Activated gamma-delta T cell (primary cell): Measurements from ENCODE around the gene NME5.

Source experiments
- DNase-seq: peaks from one replicate; lab custom pipeline; 2025; lab: John Stamatoyannopoulos, UW

NME5 gene

DNA sequence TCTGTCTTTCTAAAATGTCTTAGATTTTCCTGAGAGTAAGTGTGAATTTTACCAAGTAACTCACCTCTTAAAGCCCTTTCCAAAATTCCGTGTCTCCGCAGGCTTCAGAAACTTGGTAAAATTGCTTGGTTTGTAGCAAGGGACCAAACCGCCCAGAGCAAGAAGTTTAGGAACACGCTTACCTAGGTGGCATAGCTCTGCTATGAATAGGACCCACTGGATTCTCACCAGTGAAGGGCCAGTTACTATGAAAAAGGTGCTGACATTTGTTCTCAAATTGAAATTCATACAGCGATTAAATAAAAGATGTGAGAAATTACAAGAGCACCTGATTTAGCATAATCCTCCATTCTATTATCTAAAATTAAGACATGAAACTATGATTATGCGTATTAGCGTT lies 6.7 kb downstream of the NME5 start:
- no peak for DNase-seq

DNA sequence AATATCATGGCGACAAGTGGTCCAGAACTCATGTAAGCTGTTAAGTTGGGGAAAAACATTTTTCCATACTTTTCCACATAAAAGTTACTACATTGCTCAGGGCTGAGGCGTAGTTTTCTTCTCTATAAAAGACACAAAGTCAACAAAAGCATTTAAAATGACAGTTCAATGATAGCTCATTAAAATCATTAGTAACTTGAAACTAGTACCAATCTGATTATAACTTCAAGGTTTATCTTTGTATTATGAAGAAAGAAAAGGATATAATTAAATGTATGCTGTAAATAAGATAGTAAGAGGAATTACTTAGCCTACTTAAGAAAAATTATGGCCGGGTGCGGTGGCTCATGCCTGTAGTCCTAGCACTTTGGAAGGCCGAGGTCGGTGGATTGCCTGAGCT lies 9.9 kb downstream of the NME5 start:
- DNase-seq, result no peak

DNA sequence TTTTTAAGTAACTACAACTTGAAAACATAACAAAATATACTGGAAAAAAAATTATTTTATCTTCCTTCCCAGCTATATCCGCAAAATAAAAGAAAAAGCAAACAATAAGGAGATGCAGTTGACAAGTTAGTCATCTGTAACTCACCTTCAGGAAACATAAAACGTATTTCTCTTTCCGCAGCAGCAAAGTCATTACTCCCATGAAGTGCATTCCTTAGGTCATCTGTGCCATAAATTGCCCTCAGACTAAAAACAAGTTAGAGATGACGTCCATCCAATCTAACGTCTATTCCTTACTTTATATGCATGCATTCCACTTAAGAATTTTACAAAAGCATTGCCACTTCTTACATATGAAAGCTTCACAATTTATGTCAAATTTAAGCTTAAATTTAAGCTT lies 10.9 kb downstream of the NME5 start:
- DNase-seq, result no peak

DNA sequence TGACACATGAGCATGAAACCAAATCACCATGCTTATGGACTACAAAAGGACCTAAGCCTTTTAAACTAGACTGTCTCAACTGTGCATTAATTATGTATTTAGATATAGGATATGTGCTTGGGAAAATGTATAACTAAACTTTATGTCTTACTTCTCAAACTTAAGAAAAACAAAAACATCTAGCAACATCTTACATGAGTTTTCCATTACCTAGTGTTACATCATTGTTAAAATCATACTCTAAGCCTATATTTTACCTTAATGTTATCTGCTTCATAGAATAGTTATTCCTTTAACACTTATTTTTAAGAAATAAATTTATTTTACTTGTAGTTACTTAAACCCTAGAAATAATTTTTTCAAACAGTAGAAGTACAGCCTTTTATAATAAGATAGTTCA lies 24.0 kb downstream of the NME5 start:
- DNase-seq, result no peak

DNA sequence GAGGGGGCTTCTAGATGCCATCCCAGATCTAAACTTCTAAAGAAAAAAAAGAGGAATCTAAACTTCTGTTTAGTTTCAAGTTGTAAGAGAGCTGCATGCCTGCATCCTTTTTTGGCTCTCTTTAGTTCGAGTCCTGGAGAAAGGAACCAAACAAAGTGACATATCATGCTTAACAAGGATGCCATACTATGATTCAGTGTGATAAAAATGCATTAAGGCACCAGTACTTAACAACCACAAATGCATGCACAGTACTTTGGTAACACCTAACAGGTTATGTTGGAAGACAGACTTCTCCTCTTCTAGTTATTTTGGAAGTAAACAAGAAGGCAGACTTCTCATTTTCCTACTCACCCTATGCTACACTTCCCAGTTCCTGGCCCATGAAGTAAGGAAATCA lies 27.3 kb downstream of the NME5 start:
- no peak for DNase-seq

- no peak for DNase-seq
These were observed 28.0 kb downstream of the NME5 start for GRCh38 chr5:138111181-138111580.

- DNase-seq, result no peak
These were observed 28.8 kb downstream of the NME5 start for GRCh38 chr5:138110266-138110963.

- no peak for DNase-seq
These were observed 29.6 kb downstream of the NME5 start for GRCh38 chr5:138109463-138110265.

- no peak for DNase-seq
These were observed 32.0 kb downstream of the NME5 start for GRCh38 chr5:138107213-138107612.

- DNase-seq, result no peak
These were observed 33.5 kb downstream of the NME5 start for GRCh38 chr5:138105709-138106108.

DNA sequence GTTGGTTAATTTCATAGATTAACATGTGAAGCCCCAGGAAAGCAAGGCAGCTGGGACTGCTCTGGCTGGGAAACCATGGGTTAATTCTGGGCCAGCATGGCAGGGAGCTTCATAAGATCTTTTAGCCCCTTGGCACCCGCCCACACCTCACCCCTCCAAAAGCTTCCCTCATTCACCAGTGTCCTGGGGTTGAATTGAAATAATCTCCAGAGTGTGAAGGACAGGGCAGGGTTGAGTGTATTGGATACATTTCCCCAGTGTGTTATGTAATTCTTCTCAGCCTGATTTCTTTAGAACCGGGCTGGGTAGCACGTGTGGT lies 36.0 kb downstream of the NME5 start:
- DNase-seq, result no peak

DNA sequence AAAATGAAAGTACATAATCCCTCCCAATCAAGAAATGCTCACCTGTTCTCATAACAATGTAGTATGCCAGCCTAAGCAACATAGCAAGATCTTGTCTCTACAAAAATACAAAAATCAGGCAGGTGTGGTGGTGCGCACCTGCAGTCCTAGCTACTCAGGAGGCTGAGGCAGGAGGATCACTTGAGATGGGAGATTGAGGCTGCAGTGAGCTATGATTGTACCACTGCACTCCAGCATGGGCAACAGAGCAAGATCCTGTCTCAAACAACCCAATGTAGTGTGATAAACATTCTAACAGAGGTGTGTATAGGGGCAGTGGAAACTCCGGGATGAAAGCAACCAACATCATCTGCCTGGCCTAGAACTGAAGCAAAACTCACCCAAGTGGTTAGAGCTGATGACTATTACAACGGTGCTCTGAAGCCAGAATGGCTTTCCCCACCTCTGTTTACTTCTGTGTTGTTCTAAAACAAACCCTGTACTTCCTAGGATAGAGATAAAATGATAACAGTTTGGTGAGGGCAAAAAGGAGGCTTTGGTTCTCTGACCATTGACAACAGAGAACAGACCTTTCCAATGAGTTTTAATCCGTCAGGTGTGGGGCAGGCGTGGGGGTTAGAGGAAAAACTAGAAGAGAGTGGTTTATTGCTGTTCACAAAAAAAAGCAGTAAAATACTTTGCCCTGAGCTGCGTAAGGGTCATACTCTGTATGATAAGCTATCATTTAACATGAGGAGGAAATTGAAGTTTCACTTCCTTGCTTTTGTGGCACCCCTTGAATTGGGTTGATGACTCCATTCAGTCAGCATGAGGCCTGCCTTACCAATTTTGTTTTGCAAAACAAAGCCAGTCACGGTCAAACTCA lies 36.5 kb downstream of the NME5 start:
- no peak for DNase-seq

DNA sequence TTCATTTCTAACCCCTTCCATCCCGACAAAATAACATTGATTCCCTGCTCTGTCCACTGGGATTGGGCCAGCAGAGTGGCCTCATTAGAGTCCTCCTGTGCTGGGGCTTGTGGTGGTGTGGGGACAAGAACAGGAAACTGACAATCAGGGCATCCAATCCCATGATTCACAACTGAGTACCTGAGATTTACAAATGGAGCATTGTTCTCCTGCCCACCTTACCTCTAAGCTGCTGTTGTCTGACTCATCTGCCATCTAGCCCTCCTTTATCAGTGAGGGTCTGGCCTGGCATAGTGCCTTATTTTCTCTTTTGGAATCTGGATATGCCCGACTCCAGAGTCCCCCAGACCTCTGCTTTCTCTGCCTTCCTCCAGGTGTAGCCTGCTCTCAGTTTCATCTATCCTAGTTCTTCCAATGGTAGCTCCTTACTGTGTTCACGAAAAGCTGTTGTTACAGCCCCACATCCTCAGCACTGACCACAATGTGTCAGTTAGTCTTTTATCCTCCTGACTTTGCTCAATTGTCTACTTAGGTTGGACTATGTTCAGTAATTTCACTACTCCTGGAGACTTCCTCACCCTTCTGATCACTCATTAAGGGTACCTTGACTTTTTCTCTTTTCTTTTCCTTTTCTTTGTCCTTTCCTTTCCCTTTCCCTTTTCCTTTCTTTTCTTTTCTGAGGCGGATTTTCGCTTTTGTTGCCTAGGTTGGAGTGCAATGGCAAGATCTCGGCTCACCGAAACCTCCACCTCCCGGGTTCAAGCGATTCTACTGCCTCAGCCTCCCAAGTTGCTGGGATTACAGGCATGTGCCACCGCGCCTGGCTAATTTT lies 42.0 kb downstream of the NME5 start:
- DNase-seq, result no peak

GRCh38 chr5:138096363-138096762 lies 42.9 kb downstream of the NME5 start:
- no peak for DNase-seq

GRCh38 chr5:138095100-138095907 lies 43.9 kb downstream of the NME5 start:
- DNase-seq, result no peak

DNA sequence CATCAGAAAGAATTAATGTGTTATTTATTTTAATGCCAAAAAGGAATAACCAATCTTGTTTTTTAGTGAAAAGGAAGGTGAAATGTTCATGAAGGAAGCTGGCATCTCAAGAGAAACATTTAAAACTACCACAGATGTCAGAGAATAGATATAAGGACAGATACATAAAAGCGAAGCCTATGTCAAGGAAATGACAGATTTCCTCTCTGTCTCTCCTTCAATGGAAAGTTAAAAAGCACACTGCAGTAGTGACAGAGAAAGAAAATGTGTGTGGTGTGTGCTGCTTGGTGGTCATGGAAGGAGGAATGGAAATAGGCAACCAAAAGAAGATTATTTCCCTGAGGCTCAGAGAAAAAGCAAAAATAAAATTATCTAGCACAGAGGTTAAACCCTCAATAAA lies 46.2 kb downstream of the NME5 start:
- DNase-seq, result no peak

DNA sequence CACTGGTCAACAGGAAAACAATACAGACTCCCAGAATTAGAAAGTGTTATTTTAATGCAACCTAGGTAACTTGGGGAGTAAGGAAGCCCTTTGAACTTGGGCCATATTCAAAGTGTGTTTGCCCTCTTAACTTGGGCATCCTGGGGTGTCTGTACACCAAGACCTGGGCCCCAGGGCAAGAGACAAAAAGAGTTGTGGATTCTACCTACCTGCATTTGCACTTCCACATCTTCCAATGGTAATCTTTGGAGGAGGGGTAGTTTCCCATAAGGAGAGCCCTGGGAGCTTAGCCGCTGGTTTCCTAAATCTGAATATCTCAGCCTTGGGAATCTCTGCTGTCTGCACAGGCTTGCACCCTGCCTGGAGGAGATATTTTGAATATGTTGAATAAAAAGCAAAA lies 46.9 kb downstream of the NME5 start:
- DNase-seq, result no peak

- no peak for DNase-seq
These were observed 47.5 kb downstream of the NME5 start for GRCh38 chr5:138091685-138092084.

DNA sequence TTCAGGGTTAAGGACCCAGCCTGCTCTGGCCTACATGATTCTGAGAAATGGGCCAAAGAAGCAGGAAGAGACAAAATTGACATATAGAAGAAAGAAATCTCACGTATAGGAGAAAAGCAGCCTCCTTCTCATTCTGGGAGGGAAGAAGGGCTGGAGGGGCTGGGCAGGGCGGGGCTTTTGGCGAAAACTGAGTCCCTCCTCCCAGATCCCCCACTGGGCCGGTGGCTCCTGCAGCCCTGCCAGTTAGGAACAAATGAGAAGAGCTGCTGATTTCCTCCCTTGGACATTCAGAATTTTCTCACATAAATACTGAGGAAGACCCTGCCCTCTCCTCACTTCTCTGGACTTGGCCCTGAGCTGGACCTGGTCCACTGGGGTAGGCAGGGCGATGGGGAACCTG lies 55.5 kb downstream of the NME5 start, which contains the start of gene WNT8A:
Gene WNT8A, plus strand, starts transcription at position 332 of the 400 bp plus-strand sequence. CDS start 95 bp downstream, outside the sequence.
- no peak for DNase-seq

- no peak for DNase-seq
These were observed 57.2 kb downstream of the NME5 start for GRCh38 chr5:138082033-138082432.
